Measurements from ENCODE around the gene SPSB4.

The SPSB4 gene

GRCh38 chr3:141167681-141168080 is 116.5 kb downstream of the SPSB4 start:
- no peak for DNase-seq

GRCh38 chr3:141170678-141171295 is 119.6 kb downstream of the SPSB4 start:
- no peak for DNase-seq

- DNase-seq: no peak
Observed at GRCh38 chr3:141174674-141175073, 123.5 kb downstream of the SPSB4 start.

DNA sequence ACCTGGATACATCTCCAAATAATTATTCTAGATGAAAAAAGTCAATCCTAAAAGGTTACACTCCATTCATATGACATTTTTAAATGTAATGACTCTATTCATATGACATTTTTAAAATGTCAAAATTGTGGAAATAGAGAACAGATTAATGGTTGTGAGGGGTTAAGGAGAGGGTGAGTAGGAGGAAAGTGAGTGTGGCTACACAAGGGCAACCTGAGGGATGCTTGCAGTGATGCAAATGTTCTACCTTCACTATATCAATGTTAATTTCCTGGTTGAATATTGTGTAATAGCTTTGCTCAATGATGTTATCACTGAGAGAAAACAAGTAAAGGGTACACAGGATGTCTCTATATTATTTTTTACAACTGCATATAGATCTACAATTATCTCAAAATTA is 125.6 kb downstream of the SPSB4 start:
- DNase-seq: no peak

DNA sequence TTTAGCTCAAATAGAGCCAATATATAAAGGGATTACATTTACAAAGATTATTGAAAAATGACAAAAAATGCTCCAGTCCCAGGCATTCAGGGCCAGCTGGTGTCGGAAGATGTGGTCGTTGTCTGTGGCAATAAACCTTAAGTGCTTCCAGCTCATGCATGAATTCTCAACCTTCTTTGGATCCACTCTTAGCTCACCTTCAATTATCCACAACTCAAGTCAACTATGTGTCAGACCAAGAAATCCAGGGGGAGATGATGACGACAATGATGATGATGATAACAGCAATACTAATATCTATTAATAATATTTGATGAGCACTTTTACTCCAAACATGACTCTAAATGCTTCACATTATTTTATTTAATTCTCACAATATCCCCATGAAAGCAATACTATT is 126.9 kb downstream of the SPSB4 start:
- no peak for DNase-seq

DNA sequence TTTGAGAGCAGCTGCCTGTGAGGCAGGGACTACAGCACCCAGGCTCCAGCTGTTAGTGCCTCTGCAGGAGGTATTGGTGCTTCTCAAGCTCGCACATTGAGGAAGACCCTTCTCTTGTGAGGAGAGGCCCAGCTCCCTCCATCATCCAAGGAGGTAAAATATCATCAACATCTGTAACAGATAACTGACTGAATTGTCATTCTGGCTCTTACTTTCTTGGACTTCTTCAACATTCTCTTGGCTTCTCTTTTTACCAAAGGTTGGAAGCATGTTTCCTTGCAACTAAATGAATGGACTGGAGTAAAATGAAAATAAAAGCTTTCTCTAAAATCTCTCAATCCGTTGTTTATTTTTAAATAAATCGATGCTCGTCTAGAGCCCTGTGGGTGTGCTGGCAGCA is 127.4 kb downstream of the SPSB4 start:
- DNase-seq: no peak

DNA sequence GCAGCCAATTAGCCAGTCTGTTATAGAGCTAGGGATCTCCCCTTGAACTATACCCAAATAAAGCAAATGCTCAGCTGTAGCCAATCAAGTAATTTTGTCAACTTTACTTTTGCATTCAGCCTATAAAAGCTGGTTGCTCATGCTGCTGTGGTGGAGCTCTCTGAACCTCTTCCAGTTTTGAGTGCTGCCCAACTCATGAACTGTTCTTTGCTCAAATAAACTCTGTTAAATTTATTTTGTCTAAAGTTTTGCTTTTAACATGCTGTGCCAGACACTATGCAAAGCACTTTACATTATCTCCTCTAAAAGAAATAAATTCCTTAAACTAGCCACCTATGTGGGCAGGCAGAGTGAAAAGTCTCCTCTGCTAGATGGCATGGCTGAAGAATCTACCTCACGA is 128.8 kb downstream of the SPSB4 start:
- DNase-seq: no peak

- no peak for DNase-seq
Observed at GRCh38 chr3:141181196-141181595, 130.0 kb downstream of the SPSB4 start.

DNA sequence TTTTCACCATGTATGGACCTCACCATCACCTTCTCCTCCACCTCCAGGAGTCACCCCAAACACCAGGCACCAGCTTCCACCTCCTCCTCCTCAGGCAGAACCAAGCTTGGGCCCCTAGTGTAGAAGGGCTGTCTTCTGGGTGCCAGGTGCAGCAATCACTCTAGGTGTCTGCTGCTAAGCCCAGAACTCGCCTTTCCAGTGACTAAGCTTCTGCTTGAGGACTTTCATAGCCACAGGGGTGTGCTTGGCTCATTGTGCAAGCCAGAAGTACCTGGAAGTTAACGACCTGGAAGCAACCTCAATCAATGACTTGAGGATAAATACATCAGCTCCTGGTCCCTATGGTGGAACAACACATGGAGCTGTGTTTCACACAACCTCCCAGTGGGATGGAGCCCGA is 130.7 kb downstream of the SPSB4 start:
- DNase-seq: no peak

DNA sequence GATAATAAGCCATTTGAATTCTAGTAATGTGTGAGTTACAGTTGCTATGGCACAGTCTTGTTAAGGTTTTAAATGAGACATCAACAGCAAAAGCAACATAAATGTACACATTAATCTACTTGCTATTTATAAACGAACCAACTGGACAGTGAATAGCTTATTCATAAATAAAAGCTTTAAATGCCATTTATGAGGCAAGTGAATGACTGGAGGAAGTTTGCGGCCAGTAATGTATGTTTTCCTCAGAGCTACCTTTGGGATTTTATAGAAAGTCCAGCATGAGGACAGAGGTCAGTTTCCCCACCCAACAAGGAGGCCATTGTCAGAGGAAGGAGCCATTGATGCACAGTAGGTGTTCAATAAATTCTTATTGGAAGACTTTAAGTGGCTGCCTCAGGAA is 132.5 kb downstream of the SPSB4 start:
- no peak for DNase-seq

DNA sequence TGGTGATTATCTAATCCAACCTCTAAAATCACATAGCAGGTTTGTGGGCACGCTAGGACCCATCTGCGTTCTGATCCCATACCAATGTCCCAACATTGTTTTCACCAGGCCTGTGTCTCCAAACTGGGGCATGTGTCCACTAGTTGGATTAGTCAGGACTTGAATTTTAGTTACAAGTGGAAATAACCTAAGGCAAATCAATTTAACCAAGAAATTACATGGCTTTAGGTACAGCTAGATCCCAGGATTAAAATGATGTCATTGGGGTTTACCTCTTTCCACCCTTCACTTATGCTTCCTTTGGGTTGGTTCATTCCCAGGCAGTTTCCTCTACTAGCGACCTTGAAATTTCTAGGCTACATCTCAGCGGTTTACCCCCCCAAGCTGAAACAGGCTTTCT is 133.3 kb downstream of the SPSB4 start:
- DNase-seq: no peak

DNA sequence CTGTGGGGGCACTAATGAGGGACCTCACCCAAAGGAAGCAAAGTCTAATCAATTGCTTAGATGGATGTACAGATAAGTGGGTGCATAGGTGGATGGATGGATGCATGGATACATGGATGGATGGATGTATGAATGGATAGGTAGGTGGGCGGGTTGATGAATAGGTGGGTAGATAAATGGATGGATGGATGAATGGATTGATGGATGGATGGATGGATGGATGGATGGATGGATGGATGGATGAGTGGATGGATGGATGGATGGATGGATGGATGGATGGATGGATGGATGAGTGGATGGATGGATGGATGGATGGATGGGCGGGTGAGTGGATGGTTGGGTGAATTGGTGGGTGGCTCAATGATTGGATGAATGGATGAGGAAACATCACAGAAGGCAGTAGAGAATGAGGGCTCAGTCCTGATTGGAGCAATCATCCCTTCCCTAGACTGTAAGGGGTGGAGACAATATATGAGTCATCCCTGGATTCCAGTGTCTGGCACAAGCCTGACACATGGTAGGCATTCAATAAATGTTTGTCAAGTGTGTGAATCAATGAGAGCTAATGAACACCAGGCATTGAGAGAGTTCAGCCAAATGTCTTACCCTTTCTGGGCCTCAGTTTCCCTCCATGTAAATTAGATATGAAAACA is 140.1 kb downstream of the SPSB4 start:
- no peak for DNase-seq

- peak; percentile 76 to 88 for DNase-seq
Observed at GRCh38 chr3:141192345-141192744, 141.2 kb downstream of the SPSB4 start.

DNA sequence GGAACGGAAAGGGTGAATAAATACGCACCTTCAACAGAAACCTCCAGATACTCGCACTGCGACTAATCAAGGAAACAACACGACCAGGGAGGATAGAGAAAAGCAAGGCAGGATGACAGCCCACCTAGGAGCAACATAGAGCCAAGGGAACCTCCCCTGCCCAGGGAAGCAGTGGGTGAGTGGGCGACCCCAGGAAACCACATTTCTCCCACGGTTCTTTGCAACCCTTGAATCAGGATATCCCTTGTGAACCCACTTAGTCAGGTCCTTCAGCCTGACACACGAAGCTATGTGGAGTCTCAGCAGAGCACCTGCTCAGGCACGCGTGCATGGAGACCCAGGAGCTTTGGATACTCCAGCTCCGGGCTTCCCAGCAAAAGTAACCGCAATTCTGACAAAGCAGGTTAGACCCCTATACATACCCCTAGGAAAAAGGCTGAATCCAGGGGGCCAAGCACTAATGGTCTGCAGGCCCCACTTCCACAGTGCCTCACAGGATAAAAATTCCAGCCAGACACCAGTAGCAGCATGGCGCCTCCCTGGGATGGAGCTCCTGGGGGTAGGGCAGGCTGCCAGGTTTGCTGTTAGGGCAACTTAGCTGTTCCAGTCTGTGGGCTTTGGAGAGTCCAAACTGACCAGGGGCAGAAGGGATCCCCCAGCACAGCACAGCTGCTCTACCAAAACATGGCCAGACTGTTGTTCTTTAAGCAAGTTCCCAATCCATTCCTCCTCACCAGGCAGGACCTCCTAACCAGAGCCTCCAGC is 142.1 kb downstream of the SPSB4 start:
- no peak for DNase-seq
